ENCODE measurements around the gene MRPS34.

Gene MRPS34

DNA sequence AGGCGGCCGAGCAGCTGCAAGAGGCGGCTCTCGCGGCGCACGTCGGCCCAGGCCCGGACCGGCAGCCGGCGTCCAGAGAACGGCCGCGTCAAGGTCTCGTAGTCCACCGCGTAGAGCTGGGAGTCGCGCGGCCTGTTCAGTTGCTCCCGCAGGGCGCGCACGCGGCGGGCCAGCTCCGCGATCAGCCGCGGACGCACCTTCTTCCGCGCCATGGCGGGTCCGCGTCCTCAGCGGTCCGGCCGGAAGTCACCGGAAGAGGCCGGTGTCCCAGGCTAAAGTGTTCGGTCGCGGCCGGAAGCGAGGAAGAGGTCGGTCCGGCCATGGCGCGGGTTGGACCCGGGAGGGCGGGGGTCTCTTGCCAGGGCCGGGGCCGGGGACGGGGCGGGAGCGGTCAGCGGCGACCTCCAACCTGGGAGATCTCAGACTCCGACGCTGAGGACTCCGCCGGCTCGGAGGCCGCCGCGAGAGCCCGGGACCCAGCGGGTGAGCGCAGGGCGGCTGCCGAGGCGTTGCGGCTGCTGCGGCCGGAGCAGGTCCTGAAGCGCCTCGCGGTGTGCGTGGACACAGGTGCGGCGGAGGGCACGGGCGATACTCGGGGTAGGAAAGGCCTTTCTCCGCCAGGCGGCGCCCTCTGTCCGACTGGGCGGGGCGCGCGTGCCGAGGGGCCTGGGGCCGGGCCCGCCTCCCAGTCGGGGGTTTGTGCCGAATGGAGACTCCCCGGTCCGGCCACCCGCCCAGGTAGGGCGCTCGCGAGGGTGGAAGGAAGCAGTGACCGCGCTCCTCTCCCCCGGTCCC, at the start of gene MRPS34:
Gene MRPS34 (minus strand): TSS at position 227 of the 795 bp plus-strand sequence. CDS start 15 bp downstream, at position 212.
- peaks cover 6% of the 10 kb centered on the region for H3K4me1 Mint-ChIP-seq (ENCODE audit: low read depth)
- no peaks in the 10 kb centered on the region for H3K9me3 Mint-ChIP-seq (ENCODE audit: low read depth)
- H3K36me3 Mint-ChIP-seq = peaks cover 3% of the 10 kb centered on the region
- H3K27ac Mint-ChIP-seq = peak within 1 kb of the TSS; percentile 99
- H3K27me3 Mint-ChIP-seq = no peaks in the 10 kb centered on the region
- peak within 1 kb of the TSS; percentile 99 for H3K4me3 Mint-ChIP-seq

DNA sequence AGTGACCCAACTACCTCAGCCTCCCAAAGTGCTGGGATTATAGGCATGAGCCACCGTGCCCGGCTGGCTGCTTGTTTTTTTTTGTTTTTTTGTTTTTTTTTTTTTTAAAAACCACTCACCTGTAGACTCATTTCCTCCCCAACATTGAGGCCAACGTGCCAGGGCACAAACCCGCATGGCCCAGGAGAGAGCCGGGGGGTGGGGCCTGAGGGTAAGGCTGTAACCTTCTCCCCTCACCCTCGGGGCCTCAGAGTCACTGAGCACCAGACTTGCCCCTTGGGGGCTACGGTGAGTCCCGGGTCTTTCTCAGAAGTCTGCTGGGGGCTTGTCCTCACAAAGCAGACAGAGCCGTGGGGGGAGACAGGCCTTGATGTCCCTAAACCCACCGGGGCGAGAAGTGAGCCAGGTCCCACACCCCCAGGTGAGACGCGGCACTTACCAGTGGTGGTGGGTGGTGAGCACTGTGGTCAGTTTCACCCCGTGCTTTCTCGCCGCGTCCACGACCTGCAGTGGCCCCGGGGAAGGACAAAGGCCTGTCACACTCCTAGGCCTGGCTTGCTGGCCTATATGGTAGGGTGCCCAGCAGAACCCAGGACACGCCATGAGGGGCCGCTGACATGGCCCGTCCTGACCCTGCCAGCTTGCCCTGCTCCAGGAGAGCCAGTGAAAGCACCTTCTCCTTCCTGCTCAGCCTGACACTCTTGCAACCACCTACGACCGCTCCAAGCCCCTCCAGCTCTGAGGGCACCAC, 49.1 kb upstream of the MRPS34 start:
- Mint-ChIP-seq H3K4me1 (ENCODE audit: low read depth) (peaks cover 20% of the 10 kb centered on the region), H3K4me3 (no peak overlapping the region), H3K27me3 (no peaks in the 10 kb centered on the region), H3K36me3 (no peaks in the 10 kb centered on the region), H3K27ac (no peak overlapping the region), H3K9me3 (ENCODE audit: low read depth) (no peaks in the 10 kb centered on the region)

DNA sequence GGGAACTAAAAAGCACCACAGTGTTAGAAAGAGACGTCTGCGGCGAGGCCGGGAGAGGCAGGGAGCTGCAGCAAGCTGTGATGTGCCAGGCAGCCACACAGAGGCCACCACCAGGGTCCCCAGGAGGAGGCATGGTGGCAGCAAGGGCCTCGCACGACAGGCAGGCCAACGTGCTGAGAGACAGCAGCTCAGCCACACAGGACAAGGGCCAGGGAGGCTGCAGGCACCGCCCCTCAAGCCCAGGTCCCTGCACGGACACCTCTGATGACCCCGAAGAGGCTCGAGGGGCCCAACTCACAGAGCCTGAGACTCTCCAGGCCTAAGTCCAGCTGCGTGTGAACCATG, 48.0 kb upstream of the MRPS34 start:
- H3K9me3 Mint-ChIP-seq (ENCODE audit: low read depth) = no peaks in the 10 kb centered on the region
- no peaks in the 10 kb centered on the region for H3K36me3 Mint-ChIP-seq
- peaks cover 20% of the 10 kb centered on the region for H3K4me1 Mint-ChIP-seq (ENCODE audit: low read depth)
- no peak overlapping the region for H3K27ac Mint-ChIP-seq
- no peaks in the 10 kb centered on the region for H3K27me3 Mint-ChIP-seq
- H3K4me3 Mint-ChIP-seq = no peak overlapping the region

DNA sequence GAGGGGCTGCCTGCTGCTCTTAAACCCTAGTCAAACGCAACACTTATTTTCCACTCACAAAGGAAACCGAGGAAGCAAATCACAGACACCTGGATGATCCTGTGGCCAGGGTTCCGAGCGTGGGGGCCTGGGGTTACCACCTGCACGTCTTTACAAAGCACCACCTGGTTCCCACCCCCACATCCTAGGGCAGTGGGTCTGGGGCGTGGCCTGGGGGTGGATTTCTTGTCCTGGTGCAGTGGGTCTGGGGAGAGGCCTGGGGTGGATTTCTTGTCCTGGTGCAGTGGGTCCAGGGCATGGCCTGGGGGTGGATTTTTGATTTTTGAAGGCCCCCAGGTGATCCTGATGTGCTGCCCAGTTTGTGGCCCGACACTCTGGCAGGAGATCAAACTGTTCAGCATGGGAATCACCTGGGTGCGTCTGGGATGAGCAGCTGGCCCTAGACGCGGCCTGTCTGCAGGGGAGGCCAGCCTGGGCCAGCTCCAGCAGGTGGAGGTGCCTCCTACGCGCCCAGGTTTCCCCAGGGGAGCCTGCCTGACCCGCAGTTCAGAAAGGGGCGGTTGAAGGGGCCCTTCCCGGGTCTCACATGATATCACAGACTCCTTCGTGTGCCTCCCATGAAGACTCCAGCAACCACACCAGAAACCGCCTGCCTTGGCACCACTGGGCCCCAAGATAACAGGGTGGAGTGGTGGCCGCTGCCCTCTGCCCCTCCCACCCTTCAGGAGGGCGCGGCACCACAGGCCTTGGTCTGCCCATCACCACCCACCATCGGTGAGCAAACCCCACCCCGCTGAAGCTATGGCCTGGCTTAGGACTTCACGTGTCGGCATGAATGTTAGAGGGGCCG, 47.4 kb upstream of the MRPS34 start:
- no peak overlapping the region for H3K27ac Mint-ChIP-seq

DNA sequence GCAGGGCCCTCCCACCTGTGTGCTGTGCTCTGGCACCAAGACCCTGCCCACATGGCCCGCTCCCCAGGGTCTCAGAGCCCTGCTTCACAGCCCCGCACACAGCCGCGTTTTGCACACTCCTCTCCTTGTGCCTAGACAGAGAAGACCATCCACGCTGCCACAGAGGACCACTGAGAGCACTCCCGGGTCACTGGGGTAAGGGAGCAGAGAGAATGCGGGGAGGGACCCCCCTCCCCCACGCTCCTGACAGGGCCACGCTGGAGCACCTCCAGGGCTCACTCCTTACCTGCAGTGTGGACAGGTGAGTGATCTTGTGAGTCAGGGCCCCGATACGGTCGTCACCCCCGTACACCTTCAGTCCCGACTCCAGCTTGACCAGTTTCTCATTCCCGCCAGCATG, 46.7 kb upstream of the MRPS34 start:
- Mint-ChIP-seq H3K27me3 (no peaks in the 10 kb centered on the region), H3K4me3 (no peak overlapping the region), H3K4me1 (ENCODE audit: low read depth) (peaks cover 10% of the 10 kb centered on the region), H3K27ac (no peak overlapping the region), H3K9me3 (ENCODE audit: low read depth) (no peaks in the 10 kb centered on the region), H3K36me3 (no peaks in the 10 kb centered on the region)

More for the DNA sequence above, 47.4 kb upstream of the MRPS34 start:
- no peaks in the 10 kb centered on the region for H3K27me3 Mint-ChIP-seq
- H3K4me3 Mint-ChIP-seq = no peak overlapping the region
- no peaks in the 10 kb centered on the region for H3K9me3 Mint-ChIP-seq (ENCODE audit: low read depth)
- H3K36me3 Mint-ChIP-seq = no peaks in the 10 kb centered on the region
- H3K4me1 Mint-ChIP-seq (ENCODE audit: low read depth) = peaks cover 15% of the 10 kb centered on the region

DNA sequence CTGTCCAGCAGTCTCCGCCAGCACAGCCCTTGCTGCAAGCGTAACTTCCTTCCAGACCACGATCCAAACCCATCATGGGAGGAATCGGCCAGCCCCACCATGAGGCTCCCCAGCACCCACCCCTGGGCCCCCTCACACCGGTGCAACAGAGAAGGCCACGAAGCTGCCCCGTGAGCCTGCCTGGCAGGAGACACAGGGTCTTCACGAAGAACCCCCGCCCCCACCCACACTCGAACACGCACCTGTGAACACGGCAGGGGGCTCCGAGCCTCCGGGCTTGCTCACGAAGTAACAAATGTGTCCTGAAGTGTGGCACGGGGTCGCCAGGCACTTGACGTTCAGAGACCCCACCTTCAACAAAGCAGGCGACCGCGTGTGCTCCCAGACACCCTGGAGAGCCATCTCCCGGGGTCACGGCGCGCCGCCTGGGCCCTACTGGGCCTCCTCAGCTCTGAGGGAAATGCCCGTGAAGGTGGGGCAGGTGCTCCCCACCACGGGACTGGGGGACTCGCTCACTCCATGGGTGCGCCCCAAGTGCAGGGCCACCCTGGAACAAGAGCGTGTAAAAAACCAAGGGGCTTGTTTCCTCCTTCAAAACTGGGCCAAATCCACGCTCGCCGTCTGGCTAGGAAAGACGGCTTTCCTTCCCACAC, 46.1 kb upstream of the MRPS34 start:
- Mint-ChIP-seq H3K9me3 (ENCODE audit: low read depth) (no peaks in the 10 kb centered on the region), H3K36me3 (no peaks in the 10 kb centered on the region), H3K27me3 (no peaks in the 10 kb centered on the region), H3K27ac (no peak overlapping the region), H3K4me3 (no peak overlapping the region), H3K4me1 (ENCODE audit: low read depth) (peaks cover 4% of the 10 kb centered on the region)

DNA sequence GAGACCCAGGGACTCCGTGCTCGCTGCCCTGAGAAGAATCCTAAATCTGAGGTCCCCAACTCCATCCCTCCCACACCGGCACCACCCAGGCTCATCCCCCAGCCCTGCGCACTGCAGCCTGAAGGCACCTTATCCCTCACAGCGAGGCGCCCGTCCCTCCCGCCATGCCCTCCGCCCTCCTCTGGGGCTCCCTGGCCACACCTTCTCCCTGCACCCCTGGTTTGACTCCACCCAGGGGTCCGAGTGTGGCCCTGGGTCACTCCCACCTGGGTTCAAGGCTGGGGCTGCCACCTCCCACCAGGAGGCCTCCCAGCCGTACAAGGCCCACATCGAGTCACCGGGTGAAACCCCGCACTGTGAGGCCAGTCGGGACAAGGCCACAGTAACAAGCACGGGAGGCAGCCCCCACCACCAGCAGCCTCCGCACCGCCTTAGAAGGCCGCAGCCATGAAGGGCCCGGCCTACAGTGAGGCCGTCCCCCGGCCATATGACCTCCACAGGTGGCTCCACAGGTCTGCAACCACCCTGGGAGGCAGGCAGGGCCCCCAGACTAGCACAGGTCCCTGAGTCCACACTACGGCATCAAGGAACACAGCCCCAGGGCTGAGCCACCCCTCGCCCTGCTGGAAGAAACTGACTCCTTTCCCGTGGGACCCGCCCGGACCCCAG, 45.4 kb upstream of the MRPS34 start:
- Mint-ChIP-seq H3K27ac (no peak overlapping the region), H3K9me3 (ENCODE audit: low read depth) (no peaks in the 10 kb centered on the region)

DNA sequence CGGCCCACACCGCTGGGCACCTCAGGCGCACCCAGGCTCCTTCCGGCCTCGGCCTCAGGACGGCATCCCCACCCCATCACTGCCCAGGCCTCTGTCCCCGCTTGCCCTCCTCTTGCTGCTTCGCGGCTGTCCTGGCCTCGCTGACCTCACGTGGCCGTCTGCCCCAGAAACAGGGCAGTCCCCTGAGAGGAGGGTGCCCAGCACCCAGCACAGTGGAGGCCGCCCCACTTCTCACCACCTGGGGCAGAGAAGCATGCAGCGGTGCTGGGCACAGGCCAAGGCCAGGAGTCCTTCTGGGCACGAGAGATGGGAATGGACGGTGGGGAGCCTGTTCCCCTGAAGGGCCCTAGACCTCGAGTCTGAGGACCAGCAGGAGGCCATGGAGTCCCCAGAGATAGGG, 44.8 kb upstream of the MRPS34 start:
- no peaks in the 10 kb centered on the region for H3K27me3 Mint-ChIP-seq
- H3K36me3 Mint-ChIP-seq = no peaks in the 10 kb centered on the region
- H3K27ac Mint-ChIP-seq = no peak overlapping the region
- H3K4me3 Mint-ChIP-seq = no peak overlapping the region
- H3K4me1 Mint-ChIP-seq (ENCODE audit: low read depth) = peaks cover 6% of the 10 kb centered on the region
- H3K9me3 Mint-ChIP-seq (ENCODE audit: low read depth) = no peaks in the 10 kb centered on the region

More for the DNA sequence above, 45.4 kb upstream of the MRPS34 start:
- Mint-ChIP-seq H3K36me3 (no peaks in the 10 kb centered on the region), H3K4me3 (no peak overlapping the region), H3K4me1 (ENCODE audit: low read depth) (peaks cover under 1% of the 10 kb centered on the region), H3K27me3 (no peaks in the 10 kb centered on the region)

DNA sequence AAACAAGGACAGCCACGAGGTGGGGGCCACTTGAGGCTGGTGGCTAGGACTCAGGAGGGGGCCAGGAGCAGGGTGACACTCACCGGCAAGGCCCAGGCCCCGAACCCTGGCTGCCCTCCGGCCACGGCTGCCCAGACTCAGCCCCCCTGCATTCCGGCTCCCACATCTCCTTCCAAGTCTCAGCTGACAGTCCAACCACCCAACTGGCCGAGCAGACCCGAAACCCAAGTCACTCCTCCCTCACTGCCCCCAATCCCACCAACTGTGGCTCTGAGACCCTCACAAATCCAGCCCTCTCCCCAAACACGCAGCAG, 44.3 kb upstream of the MRPS34 start:
- H3K9me3 Mint-ChIP-seq (ENCODE audit: low read depth) = no peaks in the 10 kb centered on the region
- peaks cover 10% of the 10 kb centered on the region for H3K4me1 Mint-ChIP-seq (ENCODE audit: low read depth)
- H3K36me3 Mint-ChIP-seq = no peaks in the 10 kb centered on the region
- no peak overlapping the region for H3K27ac Mint-ChIP-seq
- H3K27me3 Mint-ChIP-seq = no peaks in the 10 kb centered on the region
- no peak overlapping the region for H3K4me3 Mint-ChIP-seq

DNA sequence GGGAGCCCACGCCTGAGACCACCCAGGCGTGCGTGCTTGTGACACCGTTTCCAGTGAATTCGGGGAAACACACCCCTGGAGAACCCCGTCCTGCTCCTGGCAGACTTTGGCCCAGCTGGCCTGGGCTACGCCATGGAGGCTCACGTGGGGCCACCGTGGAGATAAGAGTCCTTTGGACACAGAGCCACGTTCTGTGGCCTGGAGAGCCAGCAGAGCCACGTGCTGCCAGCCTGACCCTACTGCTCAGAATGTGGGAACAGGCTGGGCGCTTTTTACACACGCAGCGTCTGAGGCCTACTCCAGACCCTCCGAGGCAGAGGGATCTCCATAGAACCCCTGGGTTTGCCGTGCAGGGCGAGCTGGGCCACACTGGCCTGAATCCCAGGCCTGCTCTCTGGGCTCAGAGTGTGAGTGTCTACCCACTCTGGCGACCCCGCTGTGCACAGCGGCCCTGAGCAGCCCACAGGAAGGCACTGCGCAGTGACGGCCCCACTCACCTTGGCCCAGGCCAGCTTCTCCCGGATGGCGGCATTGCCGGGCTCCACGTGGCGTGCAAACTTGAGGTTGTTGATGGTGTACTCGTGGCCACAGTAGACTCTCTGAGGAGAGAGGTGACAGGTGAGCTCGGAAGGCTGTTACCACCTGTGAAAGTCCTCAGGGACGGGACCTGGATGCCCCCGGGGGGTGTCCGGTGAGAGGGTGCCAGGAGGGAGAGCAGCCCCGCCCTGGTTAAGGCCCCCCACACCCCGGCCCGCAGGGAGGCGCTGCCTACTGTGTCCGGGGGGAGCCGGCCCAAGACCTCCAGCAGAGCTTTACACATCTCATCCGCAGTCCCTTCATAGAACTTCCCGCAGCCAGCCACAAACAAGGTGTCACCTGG, 43.7 kb upstream of the MRPS34 start:
- no peaks in the 10 kb centered on the region for H3K27me3 Mint-ChIP-seq
- no peaks in the 10 kb centered on the region for H3K9me3 Mint-ChIP-seq (ENCODE audit: low read depth)
- H3K4me3 Mint-ChIP-seq = no peak overlapping the region
- no peaks in the 10 kb centered on the region for H3K36me3 Mint-ChIP-seq
- peaks cover 10% of the 10 kb centered on the region for H3K4me1 Mint-ChIP-seq (ENCODE audit: low read depth)
- H3K27ac Mint-ChIP-seq = no peak overlapping the region

DNA sequence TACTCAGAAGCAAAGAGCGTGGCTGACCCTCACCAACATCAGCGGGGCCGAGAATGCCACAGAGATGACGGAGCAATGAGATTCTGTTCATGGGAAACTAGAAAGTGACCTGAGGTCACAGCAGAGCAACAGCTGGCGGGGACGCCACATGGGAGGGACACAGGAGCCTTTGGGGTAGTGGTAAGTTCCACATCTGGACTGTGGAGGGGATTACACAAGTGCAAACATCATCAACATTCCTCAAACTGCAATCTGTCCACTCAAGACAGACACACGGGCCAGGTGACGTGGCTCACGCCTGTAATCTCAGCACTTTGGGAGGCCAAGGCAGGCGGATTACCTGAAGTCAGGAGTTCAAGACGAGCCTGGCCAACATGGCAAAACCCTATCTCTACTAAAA, 42.5 kb upstream of the MRPS34 start:
- Mint-ChIP-seq H3K27me3 (no peaks in the 10 kb centered on the region), H3K36me3 (no peaks in the 10 kb centered on the region), H3K9me3 (ENCODE audit: low read depth) (no peaks in the 10 kb centered on the region), H3K4me3 (no peak overlapping the region), H3K27ac (peak overlapping the region; percentile 50), H3K4me1 (ENCODE audit: low read depth) (peaks cover 10% of the 10 kb centered on the region)

DNA sequence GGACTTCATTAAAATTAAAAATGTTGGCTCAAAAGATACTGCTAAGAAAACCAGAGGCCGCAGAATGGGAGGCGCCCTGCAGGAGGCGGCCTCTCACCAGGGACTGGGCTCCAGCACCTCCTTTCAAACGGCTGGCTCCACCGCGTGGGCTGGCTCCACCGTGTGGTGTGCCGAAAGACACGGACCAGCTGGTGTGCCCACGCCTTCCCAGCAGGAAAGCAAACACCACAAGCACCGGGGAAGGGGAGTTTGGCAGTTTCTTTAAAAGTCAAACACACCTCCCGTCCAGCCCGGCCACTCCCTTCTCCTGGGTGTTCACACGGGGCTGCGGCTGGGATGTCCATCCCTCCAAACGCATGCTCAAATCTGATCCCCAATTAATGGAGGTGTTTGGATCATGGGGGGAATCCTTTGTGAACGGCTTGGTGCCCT, 39.8 kb upstream of the MRPS34 start:
- Mint-ChIP-seq H3K9me3 (ENCODE audit: low read depth) (no peaks in the 10 kb centered on the region), H3K36me3 (no peaks in the 10 kb centered on the region), H3K4me1 (ENCODE audit: low read depth) (peaks cover 10% of the 10 kb centered on the region), H3K4me3 (no peak overlapping the region), H3K27me3 (no peaks in the 10 kb centered on the region), H3K27ac (peak overlapping the region; percentile 82)

DNA sequence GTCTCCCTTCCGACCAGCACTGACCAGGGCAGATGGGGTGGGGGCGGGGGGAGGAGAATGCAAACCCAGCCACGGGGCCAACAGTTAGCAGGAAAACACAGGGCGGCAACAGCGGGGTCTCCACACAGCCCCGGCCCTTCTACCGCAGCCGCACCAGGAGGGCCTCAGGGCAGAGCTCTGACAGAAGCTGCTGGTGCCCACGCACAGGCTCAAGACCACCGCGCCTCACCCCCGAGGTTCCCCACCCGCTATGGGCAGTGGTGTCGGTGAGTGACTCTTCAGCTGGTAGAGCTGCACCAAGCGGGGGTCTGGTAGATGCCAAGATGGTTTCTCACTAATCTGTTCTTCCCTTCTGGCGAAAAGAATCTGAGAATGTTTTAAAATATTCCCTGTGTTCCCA, 37.6 kb upstream of the MRPS34 start:
- Mint-ChIP-seq H3K36me3 (peaks cover 7% of the 10 kb centered on the region), H3K4me1 (ENCODE audit: low read depth) (peaks cover 10% of the 10 kb centered on the region), H3K9me3 (ENCODE audit: low read depth) (no peaks in the 10 kb centered on the region), H3K27ac (no peak overlapping the region), H3K4me3 (no peak overlapping the region), H3K27me3 (no peaks in the 10 kb centered on the region)
